Ureter (tissue), 1 donor: ENCODE results near the gene KCNAB1. TPM values are rescaled to one million over a fixed set of nuclear protein-coding genes. Genes with fewer than 3 reads are reported as not detected.
"Not testable (repeated sequence)": the region's sequence is repeated elsewhere in the genome, so short reads cannot be mapped to it uniquely, and the experiment has no call there.

ENCODE experiments used
- DNase-seq: peaks from one replicate; pipeline ENCODE4 v3.0.0-alpha.2; 2020; ENCODE audit warnings: low spot score
- total RNA-seq: library from RNA; stranded (reverse); gene quantifications from one replicate; pipeline ENCODE4 v1.2.4, GENCODE V29; 2023
- donor health status: DM: yes; HTN: yes; CAD: no.

Gene KCNAB1
- total RNA-seq, 1 donor from 2014 or later = 9.1 TPM

DNA sequence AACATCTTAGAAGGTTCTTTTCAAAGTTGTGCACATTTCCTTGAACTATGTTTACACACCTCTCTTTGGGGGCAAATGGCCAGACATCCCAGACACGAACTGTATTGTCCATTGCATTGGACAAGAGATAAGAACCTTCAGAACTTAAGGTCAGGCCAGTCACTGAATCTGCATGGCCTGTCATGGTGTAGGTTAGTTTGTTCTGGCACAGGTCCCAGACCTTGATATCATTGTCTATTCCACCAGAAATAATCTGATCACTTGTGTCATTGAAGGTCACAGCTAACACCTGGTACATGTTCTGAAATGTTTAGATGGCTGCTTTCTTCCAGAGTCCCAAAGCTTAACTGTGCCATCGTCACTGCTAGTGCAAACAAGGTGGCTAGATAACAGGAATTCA lies 55.7 kb downstream of the KCNAB1 start:
- DNase-seq = no peak

DNA sequence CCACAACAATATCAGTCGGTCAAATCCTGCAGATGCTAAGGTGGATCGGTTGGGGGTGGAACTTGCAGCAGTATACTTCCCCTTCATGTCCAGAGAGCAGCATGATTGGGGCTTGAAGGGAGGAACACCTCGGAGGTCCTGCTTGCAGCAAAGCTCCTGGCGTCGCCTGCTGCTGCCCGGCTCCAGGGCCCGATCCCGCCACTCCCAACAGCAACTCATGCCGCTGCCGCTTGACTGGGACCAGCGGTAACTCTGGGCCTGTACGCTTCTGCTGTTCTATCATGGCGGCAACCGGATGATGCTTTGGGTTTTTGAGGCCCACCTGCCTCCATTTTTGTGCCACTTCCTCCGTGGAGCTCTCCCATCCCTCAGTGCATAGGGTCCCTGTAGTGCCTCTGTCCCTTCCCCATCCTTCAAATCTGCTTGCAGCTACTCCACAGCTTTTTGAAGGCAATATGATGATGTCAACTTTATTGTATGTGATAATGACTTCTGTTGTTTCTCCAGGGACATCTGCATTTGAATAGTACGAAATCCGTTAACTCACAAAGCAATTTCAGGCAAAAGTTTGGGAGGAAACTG lies 56.3 kb downstream of the KCNAB1 start:
- no peak for DNase-seq

DNA sequence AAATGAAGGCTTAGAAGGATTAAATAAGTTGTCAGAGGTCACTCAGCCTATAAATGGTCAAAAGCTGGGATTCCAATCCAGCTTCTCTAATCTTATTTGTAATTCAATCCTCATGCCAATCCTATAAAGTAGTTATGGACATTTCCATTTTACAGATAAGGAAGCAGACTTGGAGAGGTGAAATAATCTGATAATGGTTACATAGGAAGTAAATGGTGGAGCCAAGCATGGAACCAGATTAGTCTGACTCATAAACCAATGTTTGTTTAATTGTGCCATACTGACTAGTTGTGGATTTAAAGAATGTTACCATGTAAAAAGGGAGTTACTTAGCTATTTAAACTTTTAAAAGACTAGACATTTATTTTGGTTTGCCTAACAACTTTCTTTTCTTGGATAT lies 59.7 kb downstream of the KCNAB1 start:
- DNase-seq = no peak

DNA sequence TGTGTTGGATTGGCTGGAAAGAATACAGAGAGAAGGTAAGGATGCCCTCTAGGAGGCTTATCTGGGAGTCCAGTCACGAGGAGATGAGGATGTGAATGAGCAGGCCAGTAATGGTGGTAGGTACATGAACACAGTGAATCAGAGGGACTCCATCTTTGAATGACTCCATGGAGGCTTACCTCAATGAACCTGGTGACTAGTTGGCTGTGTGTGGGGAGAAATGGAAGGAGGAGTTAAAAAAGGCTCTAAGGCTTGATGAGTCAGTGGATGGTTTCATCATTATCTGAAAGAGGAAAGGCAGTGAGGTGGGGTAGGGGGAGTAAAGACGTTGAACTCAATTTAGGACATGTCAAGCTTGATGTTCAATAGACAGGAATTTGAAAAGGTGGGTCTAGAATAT lies 61.1 kb downstream of the KCNAB1 start:
- DNase-seq = no peak

DNA sequence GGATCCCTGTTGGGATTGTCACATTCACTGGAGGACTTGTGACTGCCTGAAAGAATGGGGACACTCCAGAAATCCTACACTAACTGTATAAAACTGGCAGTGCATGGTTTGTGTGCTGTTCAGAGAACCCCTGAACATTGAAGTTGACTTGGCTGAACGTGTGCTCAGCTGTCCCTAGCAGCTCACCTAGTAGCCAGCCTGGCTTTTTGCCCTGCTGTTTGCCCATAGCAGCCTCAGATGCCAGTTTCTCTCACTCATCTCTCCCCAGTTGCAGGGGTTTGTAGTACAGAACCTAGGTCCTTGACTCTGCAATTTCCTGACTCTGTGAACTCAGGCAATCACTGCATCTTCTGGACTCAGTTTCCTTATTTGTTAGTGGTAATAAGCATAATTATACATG lies 63.0 kb downstream of the KCNAB1 start:
- DNase-seq = no peak

DNA sequence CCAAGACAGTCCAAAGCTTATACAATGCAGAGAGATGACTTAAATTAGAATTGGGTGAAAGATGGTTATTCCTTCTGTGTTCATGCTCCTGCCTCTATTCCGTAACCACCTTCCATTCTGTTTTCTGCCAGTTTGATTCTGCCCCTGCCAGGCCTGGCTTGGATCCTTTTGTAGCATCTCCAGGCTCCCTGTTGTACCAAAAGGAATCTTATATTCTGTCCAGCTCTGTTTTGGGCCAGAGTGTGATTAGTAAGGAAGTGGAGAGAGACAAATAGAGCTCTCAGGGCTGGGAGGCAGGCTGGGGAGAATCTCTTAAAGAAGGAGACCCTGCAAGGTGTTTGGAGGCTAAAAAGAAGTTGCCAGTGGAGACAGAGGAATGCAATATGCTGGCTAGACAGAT lies 63.8 kb downstream of the KCNAB1 start:
- no peak for DNase-seq

DNA sequence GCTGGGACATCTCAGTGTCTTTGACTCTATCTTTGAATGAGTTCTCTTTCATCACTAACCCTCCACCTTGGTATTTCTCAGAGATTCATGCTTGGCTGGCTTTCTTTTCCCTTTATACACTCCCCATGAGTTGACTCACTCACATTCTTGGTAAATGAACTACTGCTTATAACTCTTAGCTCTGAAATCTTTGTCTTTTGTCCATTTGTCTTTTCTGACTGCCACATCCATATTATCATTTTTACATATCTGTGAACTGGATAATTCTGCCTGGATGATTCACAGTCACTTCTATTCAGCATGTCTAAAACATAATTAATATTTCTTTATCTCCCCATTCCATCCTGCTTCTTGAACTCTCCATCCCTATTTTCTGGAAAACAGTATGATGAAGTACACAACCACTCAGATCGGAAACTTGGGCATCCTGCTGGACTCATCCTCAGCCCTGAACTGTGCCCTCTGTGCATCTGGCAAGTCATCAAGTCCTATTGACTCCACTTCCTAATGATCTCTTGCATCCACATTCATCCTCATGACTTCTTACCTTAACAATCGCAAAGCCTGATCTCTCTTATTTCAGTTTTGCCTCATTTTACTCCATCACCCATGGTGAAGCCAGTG lies 66.9 kb downstream of the KCNAB1 start:
- DNase-seq = no peak

DNA sequence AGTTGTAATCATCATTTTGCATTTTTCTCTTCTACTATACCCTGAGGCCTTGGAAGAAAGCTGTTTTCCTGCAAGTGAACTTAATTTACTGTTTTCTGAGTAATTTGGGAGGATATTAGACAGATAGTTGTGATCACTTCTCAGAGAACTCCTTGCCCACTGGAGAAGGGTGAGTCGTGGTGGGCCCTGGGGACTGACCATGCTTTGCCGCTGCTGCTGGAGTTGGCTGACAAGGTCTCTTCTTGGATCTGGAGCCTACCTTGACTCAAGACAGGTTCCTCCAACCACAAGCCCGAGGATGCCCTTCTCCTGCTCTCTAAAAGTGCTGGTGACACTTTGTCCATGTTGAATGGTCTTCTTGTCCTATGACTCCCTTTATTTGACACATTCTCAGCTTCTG lies 68.4 kb downstream of the KCNAB1 start:
- no peak for DNase-seq

DNA sequence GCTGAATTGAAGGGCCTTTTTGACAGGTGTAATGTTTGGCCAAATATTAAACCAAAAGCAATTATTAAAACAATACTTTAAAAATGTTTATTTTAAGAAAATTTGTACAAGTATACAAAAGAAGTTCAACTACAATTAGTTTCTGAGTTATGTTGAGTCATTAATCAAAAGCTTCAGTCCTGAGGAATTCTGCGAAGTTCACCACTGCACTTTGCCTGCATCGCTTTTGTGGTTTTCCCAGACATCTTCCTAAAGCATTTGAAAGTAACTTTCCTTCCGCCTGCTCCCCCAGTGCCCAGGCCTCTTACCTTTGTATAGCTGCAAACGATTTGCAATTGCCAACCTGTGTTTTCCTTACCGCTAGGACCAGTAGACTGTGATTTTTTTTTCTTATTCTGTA lies 69.5 kb downstream of the KCNAB1 start:
- no peak for DNase-seq

DNA sequence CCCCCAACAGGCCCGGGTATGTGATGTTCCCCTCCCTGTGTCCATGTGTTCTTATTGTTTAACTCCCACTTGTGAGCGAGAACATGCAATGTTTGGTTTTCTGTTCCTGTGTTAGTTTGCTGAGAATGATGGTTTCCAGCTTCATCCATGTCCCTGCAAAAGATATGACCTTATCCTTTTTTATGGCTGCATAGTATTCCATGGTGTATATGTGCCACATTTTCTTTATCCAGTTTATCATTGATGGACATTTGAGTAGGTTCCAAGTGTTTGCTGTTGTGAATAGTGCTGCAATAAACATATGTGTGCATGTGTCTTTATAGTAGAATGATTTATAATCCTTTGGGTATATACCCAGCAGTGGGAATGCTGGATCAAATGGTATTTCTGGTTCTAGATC lies 74.6 kb downstream of the KCNAB1 start:
- not testable (repeated sequence) for DNase-seq

DNA sequence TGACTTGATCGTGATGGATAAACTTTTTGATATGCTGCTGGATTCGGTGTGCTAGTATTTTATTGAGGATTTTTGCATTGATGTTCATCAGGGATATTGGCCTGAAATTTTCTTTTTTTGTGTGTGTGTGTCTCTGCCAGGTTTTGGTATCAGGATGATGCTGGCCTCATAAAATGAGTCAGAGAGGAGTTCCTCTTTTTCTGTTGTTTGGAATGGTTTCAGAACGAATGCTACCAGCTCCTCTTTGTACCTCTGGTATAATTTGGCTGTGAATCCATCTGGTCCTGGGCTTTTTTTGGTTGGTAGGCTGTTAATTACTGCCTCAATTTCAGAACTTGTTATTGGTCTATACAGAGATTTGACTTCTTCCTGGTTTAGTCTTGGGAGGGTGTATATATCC lies 76.8 kb downstream of the KCNAB1 start:
- not testable (repeated sequence) for DNase-seq

DNA sequence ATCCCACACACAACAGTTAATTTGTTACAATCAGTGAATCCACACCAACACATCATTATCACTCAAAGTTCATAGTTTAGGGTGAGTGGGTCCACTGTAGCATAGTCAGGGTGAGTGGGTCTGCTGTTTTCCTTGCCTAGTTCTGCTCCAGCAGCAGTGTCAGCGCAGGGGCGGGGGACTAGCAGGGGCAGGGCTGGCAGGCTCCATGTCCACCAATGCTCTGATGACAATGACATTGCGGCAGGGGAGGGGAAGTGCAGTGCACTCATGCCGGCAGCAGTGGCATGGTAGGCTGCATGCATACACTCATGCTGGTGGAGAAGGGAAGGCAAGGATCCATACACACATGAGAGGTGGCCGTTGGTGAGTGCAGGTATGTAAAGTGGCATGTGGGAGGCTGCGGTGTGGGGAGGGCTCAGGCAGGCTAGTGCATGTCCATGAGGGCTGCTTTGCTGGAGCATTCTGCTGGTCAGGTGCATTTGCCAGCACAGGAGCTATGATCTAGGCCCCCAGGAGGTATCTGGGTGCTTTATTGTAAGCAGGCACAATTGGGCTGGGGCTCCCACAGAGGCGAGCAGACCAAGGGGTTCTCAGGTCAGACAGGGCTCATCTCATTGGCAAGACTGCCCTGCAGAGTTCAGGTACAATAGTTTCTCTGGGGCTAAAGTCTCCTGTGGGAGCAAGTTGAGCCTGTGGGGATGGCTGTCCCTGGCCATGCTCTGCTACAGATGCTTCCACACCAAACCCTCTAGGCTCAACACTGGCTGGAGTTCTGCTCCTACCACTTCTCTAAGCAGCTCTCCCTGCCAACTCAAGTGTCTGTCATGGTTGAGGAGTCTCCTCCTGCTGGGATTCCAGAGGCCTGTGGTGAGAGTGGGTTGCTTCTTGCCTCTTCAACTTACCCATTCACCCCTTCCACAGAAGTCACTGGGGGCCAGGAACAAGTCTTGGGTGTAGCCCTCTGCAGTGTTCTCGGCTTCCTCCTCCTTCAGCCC lies 81.3 kb downstream of the KCNAB1 start:
- DNase-seq = no peak

DNA sequence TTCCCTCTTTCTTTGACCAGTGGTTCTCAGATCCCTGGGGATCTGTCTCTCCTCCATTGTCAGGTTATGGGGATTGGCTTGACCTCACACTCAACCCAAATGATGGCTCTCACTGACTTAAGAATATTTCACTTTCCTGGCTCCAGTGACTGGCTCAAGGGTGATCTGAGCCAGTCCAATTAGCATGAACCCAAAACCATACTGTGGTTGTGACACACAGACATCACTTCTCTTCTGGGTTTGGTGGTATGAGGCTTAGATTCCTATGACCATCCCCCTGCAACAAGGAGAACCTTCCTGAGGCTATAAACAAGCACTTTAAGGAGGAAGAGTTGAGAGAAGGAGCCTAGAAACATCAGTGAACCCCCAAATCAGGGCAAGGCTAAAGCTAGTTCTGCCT lies 85.8 kb downstream of the KCNAB1 start:
- DNase-seq = no peak

DNA sequence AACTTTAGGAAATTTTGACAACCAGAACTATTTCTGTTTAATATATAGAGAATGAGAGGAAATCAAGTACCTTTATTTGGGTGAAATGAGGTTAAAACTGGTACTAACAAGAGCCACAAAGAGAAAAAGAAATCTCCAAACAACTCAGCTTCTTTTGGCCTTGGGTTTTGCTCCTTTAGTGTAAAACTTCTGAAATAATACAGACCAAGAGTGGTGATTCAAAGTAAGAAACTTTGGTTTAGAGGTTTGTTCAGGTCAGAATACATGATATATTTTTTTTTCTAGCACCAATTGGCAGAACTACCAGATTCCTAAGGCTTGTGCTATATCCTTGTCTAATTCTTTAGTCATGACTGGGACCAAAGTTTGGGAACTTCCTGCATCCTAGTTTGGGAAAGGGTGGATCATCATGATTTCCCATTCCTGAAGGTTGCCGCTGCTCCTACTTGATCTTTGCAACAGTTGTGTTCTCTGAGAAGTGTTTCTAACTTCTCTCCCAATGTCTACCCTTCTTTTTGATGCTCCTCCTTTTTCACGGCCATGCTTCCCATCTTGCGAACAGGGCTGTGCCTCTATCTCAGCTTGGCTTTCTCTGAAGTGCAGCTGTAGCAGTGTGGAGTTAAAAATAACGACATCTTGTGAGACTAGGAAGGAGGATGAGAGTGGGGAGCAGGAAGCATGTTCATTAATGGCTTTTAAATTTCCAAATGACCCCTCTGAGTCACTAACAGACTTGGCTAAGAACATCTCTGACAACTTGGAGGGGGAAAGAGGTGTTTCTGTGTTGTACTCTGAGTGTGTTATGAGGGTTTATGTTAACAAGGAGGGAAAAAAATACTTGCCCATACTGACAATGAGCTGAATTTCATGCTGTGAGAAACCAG lies 87.7 kb downstream of the KCNAB1 start:
- DNase-seq = no peak

DNA sequence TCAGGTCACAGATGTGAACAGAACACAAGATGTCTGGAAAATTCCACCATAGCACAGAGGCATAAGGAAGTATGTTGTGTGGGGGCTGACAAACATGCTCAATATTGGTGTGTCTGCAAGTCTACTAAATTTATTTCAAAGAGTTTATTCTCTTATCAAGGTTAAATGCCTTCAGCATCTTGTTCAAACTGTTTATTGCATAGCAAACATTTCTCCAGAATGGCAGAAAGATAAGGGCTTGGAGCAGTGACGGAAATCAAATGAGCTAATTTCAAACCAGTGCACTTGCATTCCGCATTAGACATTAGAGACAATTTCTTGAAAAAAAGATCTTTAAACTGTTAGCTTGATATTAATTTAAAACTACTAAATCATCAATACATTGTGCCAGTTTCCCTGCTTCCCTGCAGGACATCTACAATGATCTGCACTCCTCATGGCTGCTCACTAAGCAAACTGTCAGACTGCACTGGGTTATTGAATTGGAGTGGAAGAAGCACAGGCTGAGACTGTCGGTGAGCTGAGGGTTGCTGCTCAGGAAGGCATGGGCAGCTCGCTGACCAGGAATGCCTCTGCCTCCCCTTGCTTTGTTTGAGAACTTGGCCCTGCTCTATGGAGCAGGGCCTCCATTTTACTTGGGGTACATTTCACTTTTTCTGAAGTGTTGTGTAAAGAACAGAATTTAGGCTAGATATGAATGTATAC lies 89.4 kb downstream of the KCNAB1 start:
- no peak for DNase-seq

DNA sequence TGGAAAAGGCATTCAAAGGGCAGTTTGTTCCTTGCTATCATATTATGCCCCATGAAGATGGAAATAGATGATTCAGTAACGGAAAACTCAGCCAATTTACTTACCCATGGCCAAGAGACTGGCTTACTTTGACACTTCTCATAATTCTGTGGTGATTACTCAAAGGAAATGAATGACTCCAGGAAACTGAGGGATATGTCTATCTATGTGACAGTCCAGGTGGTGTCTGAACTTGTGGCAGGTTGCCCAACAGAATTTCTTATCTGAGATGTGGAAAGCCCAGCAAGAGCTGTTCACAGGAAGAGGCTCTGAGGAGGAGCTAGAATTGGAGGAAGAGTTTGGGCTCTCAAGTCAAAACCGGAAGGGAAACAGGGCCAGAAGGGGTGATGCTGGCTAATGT lies 91.2 kb downstream of the KCNAB1 start:
- no peak for DNase-seq

DNA sequence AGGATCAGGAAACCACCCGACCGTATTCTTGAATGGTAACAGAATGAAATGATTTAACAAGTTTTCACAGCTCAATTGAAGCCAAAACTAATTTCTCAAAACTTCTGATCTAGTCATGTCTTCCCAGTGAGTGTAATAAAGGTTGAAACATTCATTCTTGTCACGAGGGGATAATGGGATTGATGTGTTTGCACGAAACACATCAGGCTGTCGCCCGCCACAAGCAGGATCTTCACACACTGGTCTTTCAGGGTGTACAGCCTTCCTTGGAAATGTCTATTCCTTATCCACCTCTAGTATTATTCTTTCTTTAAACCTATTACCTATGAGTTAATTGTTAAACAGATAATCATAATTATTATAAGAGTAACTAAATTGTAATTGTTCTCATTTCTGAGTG lies 94.3 kb downstream of the KCNAB1 start:
- no peak for DNase-seq

DNA sequence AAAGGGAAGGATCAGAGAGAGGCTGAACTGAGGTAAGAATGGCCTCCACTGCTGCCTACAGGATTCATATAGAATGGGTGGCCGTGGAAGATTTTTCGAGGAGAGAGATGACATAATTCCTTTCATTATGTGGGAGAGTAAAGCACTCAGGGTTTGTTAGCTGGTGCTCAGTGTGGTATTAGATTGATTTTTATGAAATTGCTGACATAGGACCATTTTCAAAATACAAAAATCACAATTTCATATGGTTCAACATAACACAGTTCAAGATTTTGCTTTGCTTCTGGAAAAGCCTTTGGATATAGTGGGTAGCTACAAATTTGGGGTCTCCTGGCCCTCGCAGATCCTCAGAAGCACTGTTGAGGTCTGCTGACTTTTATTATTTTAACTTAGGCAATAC lies 95.4 kb downstream of the KCNAB1 start:
- DNase-seq = no peak

DNA sequence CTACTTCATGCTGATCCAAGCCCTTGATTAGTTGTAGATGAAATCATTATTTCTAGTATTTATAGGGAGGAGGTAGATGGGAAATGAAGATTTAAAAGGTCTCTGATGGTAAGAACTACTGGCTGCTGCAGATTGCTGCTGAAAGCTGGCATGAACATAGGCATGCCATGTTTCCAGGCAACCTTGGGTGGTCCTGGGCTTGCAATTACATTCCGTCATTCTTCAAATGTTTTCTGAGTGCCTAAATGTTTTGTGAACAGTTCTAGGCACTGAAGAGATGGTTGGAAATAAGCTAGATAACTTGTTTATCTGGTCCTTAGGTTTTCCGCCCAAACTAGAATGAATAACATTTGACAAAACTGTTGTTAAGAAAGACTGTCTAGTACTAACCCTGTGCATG lies 95.8 kb downstream of the KCNAB1 start:
- DNase-seq = no peak

DNA sequence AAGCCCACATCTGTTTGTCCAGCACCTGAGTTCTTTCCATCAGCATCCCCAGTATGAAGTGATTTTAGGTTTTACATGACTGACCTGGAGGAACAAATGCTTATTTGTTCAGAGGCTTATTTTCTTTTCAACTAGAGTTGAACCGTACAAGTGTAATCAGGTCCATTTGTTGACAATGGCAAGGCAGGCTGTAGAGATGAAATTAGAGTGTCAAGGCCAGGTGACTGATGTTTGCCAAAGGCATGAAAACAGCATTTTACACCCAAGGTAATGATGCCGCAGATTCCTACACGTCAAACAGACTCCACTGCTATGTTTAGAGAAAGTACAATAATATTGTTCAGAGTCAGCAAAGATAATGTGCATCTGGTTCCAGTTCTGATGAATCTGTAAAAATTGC lies 96.5 kb downstream of the KCNAB1 start:
- DNase-seq = no peak

DNA sequence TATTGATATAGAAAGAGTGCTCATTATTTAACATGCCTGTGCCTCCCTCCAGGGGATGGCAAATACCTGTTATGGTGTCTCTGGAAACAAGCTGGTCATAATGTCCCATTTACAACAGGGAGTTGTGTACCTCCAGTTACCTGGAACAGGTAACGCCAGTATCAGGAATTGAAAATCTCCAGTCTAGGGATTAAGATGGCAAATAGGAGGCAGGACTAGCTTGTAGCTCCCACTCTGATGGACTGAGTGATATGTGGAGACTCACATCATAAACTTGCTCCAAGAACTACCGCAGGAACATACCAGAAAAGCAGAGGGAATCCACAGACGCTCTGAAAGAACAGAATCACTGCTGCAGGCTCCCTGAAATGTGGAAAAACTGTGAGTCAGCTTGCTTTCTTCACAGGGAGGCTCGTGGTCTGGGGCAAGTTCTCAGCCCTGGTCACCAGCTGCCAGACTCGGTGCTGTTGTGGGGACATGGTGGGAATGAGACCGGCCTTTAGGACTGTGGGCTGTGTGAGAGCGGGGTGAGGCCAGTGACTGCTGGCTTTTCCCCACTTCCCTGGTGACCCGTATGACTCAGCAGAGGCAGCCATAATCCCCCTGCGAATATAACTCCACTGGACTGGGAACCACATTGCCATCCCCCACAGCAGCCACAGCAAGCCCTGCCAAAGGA lies 97.4 kb downstream of the KCNAB1 start:
- no peak for DNase-seq
